Activated naive CD8-positive, alpha-beta T cell (primary cell): ENCODE results near the gene ANO7.

ENCODE experiments used
- H3K27ac Mint-ChIP-seq: one replicate; pipeline ENCODE4 v1.8.0; 2021; ENCODE audit warnings: mixed read lengths
- H3K27me3 Mint-ChIP-seq: one replicate; pipeline ENCODE4 v1.8.0; 2021; ENCODE audit warnings: mixed read lengths
- H3K36me3 Mint-ChIP-seq: one replicate; pipeline ENCODE4 v1.8.0; 2021; ENCODE audit warnings: mixed read lengths
- H3K4me1 Mint-ChIP-seq: one replicate; pipeline ENCODE4 v1.8.0; 2021; ENCODE audit warnings: low read depth, mixed read lengths
- H3K4me3 Mint-ChIP-seq: one replicate; pipeline ENCODE4 v1.8.0; 2021; ENCODE audit warnings: mild to moderate bottlenecking, mixed read lengths
- H3K9me3 Mint-ChIP-seq: one replicate; pipeline ENCODE4 v1.8.0; 2021; ENCODE audit warnings: low read depth, mixed read lengths

ANO7 gene

GRCh38 chr2:241205086-241205485, 16.6 kb downstream of the ANO7 start:
- H3K4me3 Mint-ChIP-seq, result no peak overlapping the region
- H3K9me3 Mint-ChIP-seq, result no peaks in the 10 kb centered on the region
- no peaks in the 10 kb centered on the region for H3K36me3 Mint-ChIP-seq

GRCh38 chr2:241207151-241207550, 18.7 kb downstream of the ANO7 start:
- Mint-ChIP-seq H3K36me3 (no peaks in the 10 kb centered on the region), H3K27ac (no peak overlapping the region), H3K4me3 (no peak overlapping the region), H3K27me3 (no peaks in the 10 kb centered on the region), H3K9me3 (no peaks in the 10 kb centered on the region), H3K4me1 (no peaks in the 10 kb centered on the region)

More at GRCh38 chr2:241205086-241205485, 16.6 kb downstream of the ANO7 start:
- Mint-ChIP-seq H3K27me3 (no peaks in the 10 kb centered on the region), H3K4me1 (no peaks in the 10 kb centered on the region), H3K27ac (no peak overlapping the region)

GRCh38 chr2:241207641-241208040, 19.2 kb downstream of the ANO7 start:
- Mint-ChIP-seq H3K9me3 (no peaks in the 10 kb centered on the region), H3K4me3 (no peak overlapping the region), H3K4me1 (no peaks in the 10 kb centered on the region), H3K27ac (no peak overlapping the region), H3K27me3 (no peaks in the 10 kb centered on the region), H3K36me3 (no peaks in the 10 kb centered on the region)

- Mint-ChIP-seq H3K4me1 (no peaks in the 10 kb centered on the region), H3K27ac (no peak overlapping the region), H3K36me3 (no peaks in the 10 kb centered on the region), H3K4me3 (no peak overlapping the region), H3K9me3 (no peaks in the 10 kb centered on the region), H3K27me3 (no peaks in the 10 kb centered on the region)
These were observed 19.6 kb downstream of the ANO7 start for GRCh38 chr2:241208058-241208457.

- Mint-ChIP-seq H3K36me3 (no peaks in the 10 kb centered on the region), H3K9me3 (no peaks in the 10 kb centered on the region), H3K4me3 (no peak overlapping the region), H3K27ac (no peak overlapping the region), H3K4me1 (no peaks in the 10 kb centered on the region), H3K27me3 (no peaks in the 10 kb centered on the region)
These were observed 20.8 kb downstream of the ANO7 start for GRCh38 chr2:241209271-241209670.

- H3K9me3 Mint-ChIP-seq, result no peaks in the 10 kb centered on the region
- no peaks in the 10 kb centered on the region for H3K4me1 Mint-ChIP-seq
- no peaks in the 10 kb centered on the region for H3K36me3 Mint-ChIP-seq
- no peak overlapping the region for H3K27ac Mint-ChIP-seq
- no peak overlapping the region for H3K4me3 Mint-ChIP-seq
- H3K27me3 Mint-ChIP-seq, result no peaks in the 10 kb centered on the region
These were observed 22.8 kb downstream of the ANO7 start for GRCh38 chr2:241211276-241211675.

GRCh38 chr2:241213041-241213440, 24.6 kb downstream of the ANO7 start:
- Mint-ChIP-seq H3K4me1 (peaks cover 2% of the 10 kb centered on the region), H3K9me3 (no peaks in the 10 kb centered on the region), H3K4me3 (no peak overlapping the region), H3K36me3 (no peaks in the 10 kb centered on the region), H3K27ac (no peak overlapping the region), H3K27me3 (no peaks in the 10 kb centered on the region)

GRCh38 chr2:241213567-241213966, 25.1 kb downstream of the ANO7 start:
- Mint-ChIP-seq H3K36me3 (no peaks in the 10 kb centered on the region), H3K4me3 (no peak overlapping the region), H3K4me1 (peaks cover 4% of the 10 kb centered on the region), H3K9me3 (no peaks in the 10 kb centered on the region), H3K27ac (no peak overlapping the region), H3K27me3 (no peaks in the 10 kb centered on the region)

GRCh38 chr2:241214209-241214608, 25.7 kb downstream of the ANO7 start:
- H3K27ac Mint-ChIP-seq, result no peak overlapping the region
- H3K9me3 Mint-ChIP-seq, result no peaks in the 10 kb centered on the region
- H3K27me3 Mint-ChIP-seq, result no peaks in the 10 kb centered on the region
- peaks cover 11% of the 10 kb centered on the region for H3K4me1 Mint-ChIP-seq
- no peak overlapping the region for H3K4me3 Mint-ChIP-seq
- no peaks in the 10 kb centered on the region for H3K36me3 Mint-ChIP-seq

GRCh38 chr2:241214766-241215165, 26.3 kb downstream of the ANO7 start:
- Mint-ChIP-seq H3K4me3 (no peak overlapping the region), H3K36me3 (no peaks in the 10 kb centered on the region), H3K9me3 (no peaks in the 10 kb centered on the region), H3K27me3 (no peaks in the 10 kb centered on the region), H3K27ac (no peak overlapping the region), H3K4me1 (peaks cover 12% of the 10 kb centered on the region)

GRCh38 chr2:241215421-241215820, 26.9 kb downstream of the ANO7 start:
- no peak overlapping the region for H3K27ac Mint-ChIP-seq
- H3K4me3 Mint-ChIP-seq, result no peak overlapping the region
- no peaks in the 10 kb centered on the region for H3K27me3 Mint-ChIP-seq
- peaks cover 12% of the 10 kb centered on the region for H3K4me1 Mint-ChIP-seq
- no peaks in the 10 kb centered on the region for H3K9me3 Mint-ChIP-seq
- H3K36me3 Mint-ChIP-seq, result no peaks in the 10 kb centered on the region

- Mint-ChIP-seq H3K4me1 (peaks cover 12% of the 10 kb centered on the region), H3K27ac (no peak overlapping the region), H3K36me3 (no peaks in the 10 kb centered on the region), H3K27me3 (no peaks in the 10 kb centered on the region), H3K9me3 (no peaks in the 10 kb centered on the region), H3K4me3 (peak overlapping the region; percentile 67)
These were observed 27.8 kb downstream of the ANO7 start for GRCh38 chr2:241216211-241216761.

GRCh38 chr2:241217320-241218031, 29.0 kb downstream of the ANO7 start:
- peak overlapping the region; percentile 70 for H3K4me3 Mint-ChIP-seq
- H3K27ac Mint-ChIP-seq, result no peak overlapping the region
- H3K27me3 Mint-ChIP-seq, result no peaks in the 10 kb centered on the region
- no peaks in the 10 kb centered on the region for H3K9me3 Mint-ChIP-seq
- H3K4me1 Mint-ChIP-seq, result peaks cover 12% of the 10 kb centered on the region
- H3K36me3 Mint-ChIP-seq, result no peaks in the 10 kb centered on the region

- Mint-ChIP-seq H3K9me3 (no peaks in the 10 kb centered on the region), H3K27me3 (no peaks in the 10 kb centered on the region), H3K27ac (peak overlapping the region; percentile 35), H3K36me3 (no peaks in the 10 kb centered on the region), H3K4me3 (peak overlapping the region; percentile 88), H3K4me1 (peaks cover 14% of the 10 kb centered on the region)
These were observed 29.9 kb downstream of the ANO7 start for GRCh38 chr2:241218131-241219029.

GRCh38 chr2:241219030-241219382, 30.5 kb downstream of the ANO7 start:
- H3K9me3 Mint-ChIP-seq, result no peaks in the 10 kb centered on the region
- H3K4me3 Mint-ChIP-seq, result peak overlapping the region; percentile 88
- no peaks in the 10 kb centered on the region for H3K36me3 Mint-ChIP-seq
- no peaks in the 10 kb centered on the region for H3K27me3 Mint-ChIP-seq
- peaks cover 14% of the 10 kb centered on the region for H3K4me1 Mint-ChIP-seq
- peak overlapping the region; percentile 2 for H3K27ac Mint-ChIP-seq
